OCI-M1 (cell line): ENCODE results near the gene MIEF1.
"Not testable (repeated sequence)": the region's sequence is repeated elsewhere in the genome, so short reads cannot be mapped to it uniquely, and the experiment has no call there.

Source experiments
- DNase-seq: peaks from one replicate; lab custom pipeline; 2025; lab: John Stamatoyannopoulos, UW

The MIEF1 gene

GRCh38 chr22:39489094-39490068 lies 12.7 kb upstream of the MIEF1 start:
- peak; percentile 34 for DNase-seq

GRCh38 chr22:39490135-39490798 lies 11.8 kb upstream of the MIEF1 start:
- peak; percentile 87 for DNase-seq

GRCh38 chr22:39490966-39491680 lies 11.0 kb upstream of the MIEF1 start:
- no peak for DNase-seq

- DNase-seq: no peak
These were observed 10.4 kb upstream of the MIEF1 start for GRCh38 chr22:39491696-39492095.

DNA sequence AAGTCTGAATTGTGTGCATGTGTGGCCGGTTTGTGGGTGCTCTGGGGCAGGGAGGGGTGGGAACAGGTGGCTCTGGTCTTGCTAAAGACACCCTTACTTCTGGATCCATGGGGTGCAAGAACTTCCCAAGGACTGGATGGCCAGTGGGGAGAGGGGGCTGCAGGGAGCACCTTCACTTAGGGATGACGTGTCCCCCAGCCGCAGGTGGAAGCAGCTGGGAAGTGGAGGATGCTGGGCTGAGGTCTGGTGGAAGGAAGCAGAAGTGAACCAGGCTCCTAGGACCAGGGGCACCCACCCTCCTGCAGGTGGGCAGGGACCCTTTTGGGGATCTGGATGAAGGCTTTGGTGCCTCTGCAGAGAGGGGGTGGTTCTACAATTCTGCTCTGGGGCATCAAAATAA lies 9.9 kb upstream of the MIEF1 start:
- DNase-seq: no peak

DNA sequence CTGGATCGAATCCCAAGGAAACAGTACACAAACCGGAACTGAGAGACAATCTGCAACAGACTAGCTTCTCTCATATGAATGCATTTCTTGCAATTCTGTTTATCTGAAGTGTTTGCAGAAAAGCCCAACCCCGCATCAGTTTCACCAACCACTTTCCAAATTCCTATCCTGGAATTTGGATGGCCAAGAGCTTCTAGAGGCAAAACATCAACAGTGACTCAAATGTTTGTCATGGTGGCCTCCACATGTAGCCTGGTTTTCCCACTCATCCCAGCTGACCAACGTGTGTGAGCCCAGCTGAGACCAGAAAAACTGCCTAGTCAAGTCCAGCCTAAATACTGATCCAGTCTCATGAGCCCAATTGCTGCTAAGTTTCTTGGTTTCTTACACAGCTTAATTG lies 8.3 kb upstream of the MIEF1 start:
- DNase-seq: no peak

- DNase-seq: no peak
These were observed 7.5 kb upstream of the MIEF1 start for GRCh38 chr22:39494471-39495120.

- DNase-seq: peak; percentile 86
These were observed 5.8 kb upstream of the MIEF1 start for GRCh38 chr22:39496131-39496838.

DNA sequence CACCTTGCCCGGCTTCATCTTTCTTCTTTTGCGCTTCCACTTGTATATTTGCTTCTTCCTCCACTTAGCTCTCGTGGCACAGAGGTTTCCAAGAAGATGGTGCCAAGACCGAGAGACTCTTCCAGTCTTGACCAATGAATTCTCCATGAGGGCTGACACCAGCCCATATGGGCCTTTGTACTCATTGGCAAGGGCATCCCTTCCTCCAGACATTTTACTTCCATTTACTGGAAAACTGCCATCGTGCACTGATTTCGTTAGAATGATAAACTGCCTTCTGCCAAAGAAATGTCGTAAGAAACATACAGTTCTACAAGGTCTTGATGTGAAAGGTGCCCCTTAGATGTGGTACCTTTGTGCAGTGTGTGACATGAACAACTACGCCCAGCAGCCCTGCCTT lies 4.7 kb upstream of the MIEF1 start:
- no peak for DNase-seq

- no peak for DNase-seq
These were observed 3.7 kb upstream of the MIEF1 start for GRCh38 chr22:39498368-39498767.

- DNase-seq: no peak
These were observed 3.3 kb upstream of the MIEF1 start for GRCh38 chr22:39498802-39499201.

DNA sequence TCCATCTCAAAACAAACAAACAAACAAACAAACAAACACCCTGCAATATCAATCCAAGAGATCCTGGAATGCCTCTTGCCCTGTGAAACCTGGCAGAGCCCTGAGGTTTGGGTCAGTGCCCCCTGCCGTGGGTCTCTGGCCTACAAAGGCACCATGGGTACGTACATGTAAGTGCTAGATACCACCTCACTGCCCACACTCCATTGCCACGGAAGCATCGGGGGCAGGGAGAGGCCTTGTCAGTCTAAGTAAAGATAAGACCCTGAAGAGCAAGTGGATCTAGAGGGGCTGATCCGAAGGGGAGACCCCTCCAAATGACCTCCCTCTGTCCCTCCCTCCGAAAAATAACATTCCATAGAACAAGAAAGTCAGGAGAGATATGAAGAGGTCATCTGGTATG lies 2.0 kb upstream of the MIEF1 start:
- DNase-seq: no peak

DNA sequence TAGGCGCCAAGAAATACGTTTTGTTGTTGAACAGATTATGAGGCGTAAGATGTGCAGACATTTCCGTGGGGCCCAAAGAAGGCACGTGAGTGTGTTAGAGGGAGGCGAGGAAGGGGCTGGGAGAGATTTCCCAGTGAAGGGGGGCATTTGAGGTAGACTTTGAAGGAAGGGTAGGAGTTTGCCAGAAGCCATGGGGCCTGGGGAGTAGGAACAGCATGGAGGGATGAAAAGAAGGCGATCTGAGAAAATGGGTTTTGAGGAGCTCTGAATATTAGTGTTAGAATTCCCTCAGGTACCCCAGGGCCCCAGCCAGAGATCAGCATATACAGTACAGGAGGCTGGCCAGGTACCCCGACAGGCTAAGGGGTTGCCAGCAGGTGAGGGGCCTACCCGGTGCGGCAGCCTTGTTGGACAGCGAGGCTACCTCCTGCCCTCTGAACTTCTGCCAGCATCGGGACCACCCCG lies 414 bp upstream of the MIEF1 start:
- DNase-seq: peak; percentile 66

DNA sequence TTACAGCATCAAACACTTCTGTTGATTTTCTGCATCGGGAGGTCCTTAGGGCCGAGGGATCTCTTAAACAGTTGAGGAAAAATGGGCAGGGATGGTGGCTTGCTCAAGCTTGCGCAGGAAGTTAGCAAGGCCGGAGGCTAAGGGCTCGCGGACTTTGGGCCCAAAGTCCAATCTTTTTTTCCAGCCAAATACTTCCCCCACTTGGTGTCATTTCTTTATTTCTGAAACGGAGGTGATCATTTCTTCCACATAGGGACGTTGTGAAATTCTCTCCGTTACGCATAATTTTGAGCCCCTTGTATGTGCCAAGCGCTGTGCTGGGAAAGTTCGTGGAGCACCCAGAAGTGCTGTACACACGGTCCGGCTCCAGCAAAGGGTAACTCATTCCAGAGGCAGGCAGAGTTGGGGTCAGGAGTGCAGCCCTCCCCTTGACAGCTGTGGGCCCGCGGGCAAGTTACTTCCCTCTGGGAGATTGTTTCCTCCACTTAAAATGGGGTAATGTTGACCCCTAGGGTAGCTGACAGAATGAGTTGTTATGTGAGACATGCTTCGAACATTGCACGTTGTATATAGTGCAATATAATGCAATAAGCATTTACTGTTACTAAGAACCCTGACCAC lies 809 bp downstream of the MIEF1 start:
- peak; percentile 37 for DNase-seq

DNA sequence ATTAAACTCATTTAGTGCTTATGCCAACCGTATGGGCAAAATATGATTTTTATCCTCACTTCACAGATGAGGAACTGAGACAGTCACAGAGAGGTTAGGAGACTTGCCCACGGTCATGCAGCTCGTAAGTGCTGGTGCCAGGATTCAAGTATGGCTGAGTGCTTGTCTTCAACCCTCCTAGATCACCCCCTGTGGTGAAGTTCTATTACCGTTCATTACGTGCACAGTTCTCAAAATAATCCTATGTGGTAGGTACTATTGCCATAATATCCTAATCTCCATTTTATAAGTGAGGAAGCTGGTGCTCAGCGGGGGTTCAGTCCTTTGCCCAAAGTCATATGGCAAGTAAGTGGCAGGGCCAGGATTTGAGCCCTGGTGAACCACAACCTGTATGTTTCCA lies 1.5 kb downstream of the MIEF1 start:
- no peak for DNase-seq

- DNase-seq: no peak
These were observed 2.0 kb downstream of the MIEF1 start for GRCh38 chr22:39504071-39504470.

DNA sequence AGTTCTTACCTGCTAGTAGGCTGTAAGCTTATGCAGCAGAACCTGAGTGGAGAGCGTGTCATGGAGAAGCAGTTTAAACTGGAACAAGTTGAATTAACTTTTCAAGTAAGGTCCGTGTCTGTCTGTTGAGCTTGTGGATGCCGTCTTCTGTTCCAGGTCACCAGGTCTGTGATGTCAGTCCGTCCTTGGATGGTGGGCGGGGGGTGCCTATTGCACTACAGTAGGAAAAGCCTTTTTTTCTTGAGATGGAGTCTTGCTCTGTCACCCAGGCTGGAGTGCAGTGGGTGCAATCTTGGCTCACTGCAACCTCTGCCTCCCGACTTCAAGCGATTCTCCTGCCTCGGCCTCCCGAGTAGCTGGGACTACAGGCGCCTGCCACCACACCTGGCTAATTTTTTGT lies 4.9 kb downstream of the MIEF1 start:
- not testable (repeated sequence) for DNase-seq

GRCh38 chr22:39508393-39508792 lies 6.3 kb downstream of the MIEF1 start:
- no peak for DNase-seq

GRCh38 chr22:39510529-39511149 lies 8.5 kb downstream of the MIEF1 start:
- no peak for DNase-seq

- DNase-seq: no peak
These were observed 9.1 kb downstream of the MIEF1 start for GRCh38 chr22:39511226-39511625.
